ENCODE results near the gene PPWD1.
"Not testable (repeated sequence)": the region's sequence is repeated elsewhere in the genome, so short reads cannot be mapped to it uniquely, and the experiment has no call there.

PPWD1 gene

GRCh38 chr5:65556181-65556580, 6.9 kb upstream of the PPWD1 start:
- no peaks in the 10 kb centered on the region for H3K9me3 ChIP-seq (ENCODE audit: control insufficient read depth, low read length)
- peaks cover 5% of the 10 kb centered on the region for H3K36me3 ChIP-seq (ENCODE audit: control insufficient read depth, insufficient read depth, low read length)
- no peak overlapping the region for H3K27ac ChIP-seq (ENCODE audit: insufficient read depth, low read length, poor library complexity, severe bottlenecking)
- H3K4me3 ChIP-seq (ENCODE audit: insufficient read depth, low read depth, low read length, poor library complexity, severe bottlenecking): no peak overlapping the region
- DNase-seq: no peak
- no peaks in the 10 kb centered on the region for H3K27me3 ChIP-seq (replicated peaks; ENCODE audit: control insufficient read depth, insufficient read depth, low read length, poor library complexity, severe bottlenecking)
- H3K4me1 ChIP-seq (ENCODE audit: control insufficient read depth, insufficient read depth, low read length, poor library complexity, severe bottlenecking): no peaks in the 10 kb centered on the region

DNA sequence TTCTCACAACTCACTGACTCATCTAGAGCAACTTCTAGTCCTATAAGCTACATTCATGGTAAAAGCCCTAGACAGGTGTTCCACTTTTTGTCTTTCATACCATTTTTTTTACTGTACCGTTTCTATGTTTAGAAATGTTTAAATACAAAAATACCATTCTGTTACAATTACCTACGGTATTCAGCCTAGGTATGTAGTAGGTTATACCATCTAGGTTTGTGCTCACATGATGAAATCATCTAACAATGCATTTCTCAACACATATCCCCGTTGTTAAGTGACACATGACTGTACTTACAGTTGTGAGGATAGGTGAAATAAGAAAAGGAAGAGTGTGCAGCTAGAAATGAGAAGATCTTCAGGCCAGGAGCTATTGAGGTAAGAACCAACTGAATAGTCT, 6.4 kb upstream of the PPWD1 start:
- DNase-seq: no peak
- peaks cover 2% of the 10 kb centered on the region for H3K36me3 ChIP-seq (ENCODE audit: control insufficient read depth, insufficient read depth, low read length)
- no peaks in the 10 kb centered on the region for H3K9me3 ChIP-seq (ENCODE audit: control insufficient read depth, low read length)
- H3K4me1 ChIP-seq (ENCODE audit: control insufficient read depth, insufficient read depth, low read length, poor library complexity, severe bottlenecking): no peaks in the 10 kb centered on the region
- H3K27me3 ChIP-seq (replicated peaks; ENCODE audit: control insufficient read depth, insufficient read depth, low read length, poor library complexity, severe bottlenecking): no peaks in the 10 kb centered on the region
- H3K27ac ChIP-seq (ENCODE audit: insufficient read depth, low read length, poor library complexity, severe bottlenecking): no peak overlapping the region
- H3K4me3 ChIP-seq (ENCODE audit: insufficient read depth, low read depth, low read length, poor library complexity, severe bottlenecking): no peak overlapping the region

DNA sequence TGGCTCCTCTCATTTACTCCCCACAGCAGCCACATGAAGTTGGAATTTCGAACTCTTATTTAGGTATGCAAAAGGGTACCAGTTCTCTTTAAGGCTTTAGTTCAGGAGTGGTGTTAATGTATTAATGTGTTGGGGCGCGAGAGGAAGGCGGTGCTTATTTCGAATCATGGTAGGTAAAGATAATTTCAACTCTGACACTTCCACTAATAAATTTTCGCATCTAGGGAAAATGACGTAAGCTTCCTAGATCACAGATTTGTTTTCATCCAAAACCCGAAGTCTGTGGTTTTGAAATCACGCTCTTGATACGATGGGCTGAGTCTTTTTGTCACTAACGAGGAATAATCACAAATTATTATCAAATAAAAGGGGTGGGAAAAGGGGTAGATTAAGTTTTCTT, 681 bp downstream of the PPWD1 start:
- no peak for DNase-seq
- Histone ChIP-seq H3K4me1 (ENCODE audit: control insufficient read depth, insufficient read depth, low read length, poor library complexity, severe bottlenecking) (no peaks in the 10 kb centered on the region), H3K9me3 (ENCODE audit: control insufficient read depth, low read length) (no peaks in the 10 kb centered on the region), H3K4me3 (ENCODE audit: insufficient read depth, low read depth, low read length, poor library complexity, severe bottlenecking) (peak overlapping the region; percentile 85), H3K27me3 (replicated peaks; ENCODE audit: control insufficient read depth, insufficient read depth, low read length, poor library complexity, severe bottlenecking) (no peaks in the 10 kb centered on the region), H3K27ac (ENCODE audit: insufficient read depth, low read length, poor library complexity, severe bottlenecking) (peak overlapping the region; percentile 92), H3K36me3 (ENCODE audit: control insufficient read depth, insufficient read depth, low read length) (peaks cover 7% of the 10 kb centered on the region)

GRCh38 chr5:65566505-65566904, 3.4 kb downstream of the PPWD1 start:
- Histone ChIP-seq H3K27ac (ENCODE audit: insufficient read depth, low read length, poor library complexity, severe bottlenecking) (no peak overlapping the region), H3K27me3 (replicated peaks; ENCODE audit: control insufficient read depth, insufficient read depth, low read length, poor library complexity, severe bottlenecking) (no peaks in the 10 kb centered on the region), H3K9me3 (ENCODE audit: control insufficient read depth, low read length) (no peaks in the 10 kb centered on the region)

GRCh38 chr5:65570598-65571226, 7.6 kb downstream of the PPWD1 start:
- no peak overlapping the region for H3K4me3 ChIP-seq (ENCODE audit: insufficient read depth, low read depth, low read length, poor library complexity, severe bottlenecking)
- H3K4me1 ChIP-seq (ENCODE audit: control insufficient read depth, insufficient read depth, low read length, poor library complexity, severe bottlenecking): no peaks in the 10 kb centered on the region
- peaks cover 34% of the 10 kb centered on the region for H3K36me3 ChIP-seq (ENCODE audit: control insufficient read depth, insufficient read depth, low read length)
- no peaks in the 10 kb centered on the region for H3K27me3 ChIP-seq (replicated peaks; ENCODE audit: control insufficient read depth, insufficient read depth, low read length, poor library complexity, severe bottlenecking)
- no peak for DNase-seq
- H3K9me3 ChIP-seq (ENCODE audit: control insufficient read depth, low read length): no peaks in the 10 kb centered on the region
- no peak overlapping the region for H3K27ac ChIP-seq (ENCODE audit: insufficient read depth, low read length, poor library complexity, severe bottlenecking)

More at GRCh38 chr5:65566505-65566904, 3.4 kb downstream of the PPWD1 start:
- Histone ChIP-seq H3K36me3 (ENCODE audit: control insufficient read depth, insufficient read depth, low read length) (peaks cover 10% of the 10 kb centered on the region), H3K4me1 (ENCODE audit: control insufficient read depth, insufficient read depth, low read length, poor library complexity, severe bottlenecking) (no peaks in the 10 kb centered on the region), H3K4me3 (ENCODE audit: insufficient read depth, low read depth, low read length, poor library complexity, severe bottlenecking) (no peak overlapping the region)
- no peak for DNase-seq

- Histone ChIP-seq H3K27me3 (replicated peaks; ENCODE audit: control insufficient read depth, insufficient read depth, low read length, poor library complexity, severe bottlenecking) (no peaks in the 10 kb centered on the region), H3K4me3 (ENCODE audit: insufficient read depth, low read depth, low read length, poor library complexity, severe bottlenecking) (no peak overlapping the region), H3K9me3 (ENCODE audit: control insufficient read depth, low read length) (no peaks in the 10 kb centered on the region), H3K36me3 (ENCODE audit: control insufficient read depth, insufficient read depth, low read length) (peaks cover 55% of the 10 kb centered on the region), H3K4me1 (ENCODE audit: control insufficient read depth, insufficient read depth, low read length, poor library complexity, severe bottlenecking) (no peaks in the 10 kb centered on the region), H3K27ac (ENCODE audit: insufficient read depth, low read length, poor library complexity, severe bottlenecking) (no peak overlapping the region)
- DNase-seq: no peak
Observed at GRCh38 chr5:65577141-65577540, 14.0 kb downstream of the PPWD1 start.

DNA sequence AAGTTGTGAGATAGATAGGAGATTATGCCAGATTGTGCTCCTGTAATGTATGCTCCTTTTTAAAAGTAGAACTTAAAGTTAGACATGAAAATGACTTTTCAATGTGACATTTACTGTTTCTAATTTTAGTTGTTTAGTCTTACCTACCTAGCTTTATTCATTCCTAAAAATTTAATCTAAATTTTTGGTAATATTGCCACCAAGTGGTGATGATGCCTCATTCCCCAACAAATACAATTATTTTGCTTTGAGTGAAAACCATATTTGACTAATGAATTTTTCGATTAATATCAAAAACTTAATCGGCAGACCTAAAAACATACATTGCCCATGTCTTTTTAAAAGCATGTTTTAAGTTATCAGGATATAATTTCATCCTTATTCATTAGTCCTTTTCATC, 25.6 kb downstream of the PPWD1 start:
- no peak overlapping the region for H3K4me3 ChIP-seq (ENCODE audit: insufficient read depth, low read depth, low read length, poor library complexity, severe bottlenecking)
- DNase-seq: no peak
- H3K4me1 ChIP-seq (ENCODE audit: control insufficient read depth, insufficient read depth, low read length, poor library complexity, severe bottlenecking): no peaks in the 10 kb centered on the region
- peaks cover 67% of the 10 kb centered on the region for H3K36me3 ChIP-seq (ENCODE audit: control insufficient read depth, insufficient read depth, low read length)
- H3K9me3 ChIP-seq (ENCODE audit: control insufficient read depth, low read length): no peaks in the 10 kb centered on the region
- no peak overlapping the region for H3K27ac ChIP-seq (ENCODE audit: insufficient read depth, low read length, poor library complexity, severe bottlenecking)
- no peaks in the 10 kb centered on the region for H3K27me3 ChIP-seq (replicated peaks; ENCODE audit: control insufficient read depth, insufficient read depth, low read length, poor library complexity, severe bottlenecking)

DNA sequence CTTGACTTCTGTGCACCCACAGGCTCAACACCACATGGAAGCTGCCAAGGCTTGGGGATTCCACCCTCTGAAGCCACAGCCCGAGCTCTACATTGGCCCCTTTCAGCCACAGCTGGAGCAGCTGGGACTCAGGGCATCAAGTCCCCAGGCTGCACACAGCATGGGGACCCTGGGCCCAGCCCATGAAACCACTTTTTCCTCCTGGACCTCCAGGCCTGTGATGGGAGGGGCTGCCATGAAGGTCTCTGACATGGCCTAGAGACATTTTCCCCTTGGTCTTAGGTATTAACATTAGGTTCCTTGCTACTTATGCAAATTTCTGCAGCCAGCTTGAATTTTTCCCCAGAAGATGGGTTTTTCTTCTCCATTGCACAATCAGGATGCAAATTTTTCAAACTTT, 38.7 kb downstream of the PPWD1 start:
- H3K36me3 ChIP-seq (ENCODE audit: control insufficient read depth, insufficient read depth, low read length): peaks cover 45% of the 10 kb centered on the region
- not testable (repeated sequence) for H3K27ac ChIP-seq (ENCODE audit: insufficient read depth, low read length, poor library complexity, severe bottlenecking); H3K27me3 ChIP-seq (replicated peaks; ENCODE audit: control insufficient read depth, insufficient read depth, low read length, poor library complexity, severe bottlenecking); H3K4me1 ChIP-seq (ENCODE audit: control insufficient read depth, insufficient read depth, low read length, poor library complexity, severe bottlenecking); DNase-seq; H3K9me3 ChIP-seq (ENCODE audit: control insufficient read depth, low read length); H3K4me3 ChIP-seq (ENCODE audit: insufficient read depth, low read depth, low read length, poor library complexity, severe bottlenecking)

DNA sequence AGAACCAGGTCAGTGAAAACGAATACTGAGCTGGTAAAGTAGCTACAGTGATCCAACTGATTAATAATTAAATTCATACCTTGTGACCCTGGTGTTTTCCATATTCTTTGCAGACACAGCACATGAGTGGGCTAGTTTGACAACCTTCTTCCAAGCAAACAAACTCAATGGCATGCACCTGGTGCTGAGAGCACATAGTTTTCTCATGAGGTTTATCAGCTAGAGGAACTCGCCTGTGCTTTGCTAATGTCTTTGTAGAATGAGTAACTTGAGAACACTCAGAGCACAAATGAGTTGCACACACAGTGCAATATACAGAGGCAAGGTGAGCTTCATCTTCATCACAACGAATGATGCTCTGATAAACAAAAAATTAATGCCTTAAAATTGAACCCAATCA, 48.4 kb downstream of the PPWD1 start:
- Histone ChIP-seq H3K4me3 (ENCODE audit: insufficient read depth, low read depth, low read length, poor library complexity, severe bottlenecking) (no peak overlapping the region), H3K9me3 (ENCODE audit: control insufficient read depth, low read length) (no peaks in the 10 kb centered on the region), H3K36me3 (ENCODE audit: control insufficient read depth, insufficient read depth, low read length) (peaks cover 68% of the 10 kb centered on the region), H3K27me3 (replicated peaks; ENCODE audit: control insufficient read depth, insufficient read depth, low read length, poor library complexity, severe bottlenecking) (no peaks in the 10 kb centered on the region), H3K27ac (ENCODE audit: insufficient read depth, low read length, poor library complexity, severe bottlenecking) (no peak overlapping the region), H3K4me1 (ENCODE audit: control insufficient read depth, insufficient read depth, low read length, poor library complexity, severe bottlenecking) (no peaks in the 10 kb centered on the region)
- no peak for DNase-seq

DNA sequence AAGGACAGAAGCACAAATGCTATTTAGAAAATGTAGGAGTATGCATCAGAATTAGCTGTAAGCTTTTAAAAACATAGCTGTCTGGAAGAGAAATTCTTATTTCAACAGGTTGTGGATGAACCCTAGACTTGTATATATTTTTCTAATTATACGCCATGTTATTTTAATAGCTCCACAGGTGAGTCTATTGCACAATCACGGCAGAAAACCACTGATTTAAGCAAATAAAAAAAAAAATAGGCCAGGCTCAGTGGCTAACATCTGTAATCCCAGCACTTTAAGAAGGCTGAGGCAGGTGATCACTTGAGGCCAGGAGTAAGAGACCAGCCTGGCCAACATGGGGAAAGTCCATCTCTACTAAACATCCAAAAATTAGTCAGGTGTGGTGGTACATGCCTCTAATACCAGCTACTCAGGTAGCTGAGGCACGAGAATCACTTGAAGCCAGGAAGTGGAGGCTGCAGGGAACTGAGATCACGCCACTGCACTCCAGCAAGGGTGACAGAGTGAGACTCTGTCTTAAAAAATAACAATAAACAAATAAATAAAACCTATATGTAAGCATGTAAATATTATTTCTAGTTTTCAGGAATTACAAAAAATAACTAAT, 49.3 kb downstream of the PPWD1 start:
- Histone ChIP-seq H3K27ac (ENCODE audit: insufficient read depth, low read length, poor library complexity, severe bottlenecking) (no peak overlapping the region), H3K36me3 (ENCODE audit: control insufficient read depth, insufficient read depth, low read length) (peaks cover 63% of the 10 kb centered on the region)

More for the DNA sequence above, 49.3 kb downstream of the PPWD1 start:
- no peak overlapping the region for H3K4me3 ChIP-seq (ENCODE audit: insufficient read depth, low read depth, low read length, poor library complexity, severe bottlenecking)
- no peaks in the 10 kb centered on the region for H3K4me1 ChIP-seq (ENCODE audit: control insufficient read depth, insufficient read depth, low read length, poor library complexity, severe bottlenecking)
- no peaks in the 10 kb centered on the region for H3K27me3 ChIP-seq (replicated peaks; ENCODE audit: control insufficient read depth, insufficient read depth, low read length, poor library complexity, severe bottlenecking)
- no peaks in the 10 kb centered on the region for H3K9me3 ChIP-seq (ENCODE audit: control insufficient read depth, low read length)
- no peak for DNase-seq

Data from effector memory CD4-positive, alpha-beta T cell (primary cell).